GM12878 (cell line): Measurements from ENCODE around the gene HDAC8. TPM values are rescaled to one million over a fixed set of nuclear protein-coding genes. Genes with fewer than 3 reads are reported as not detected.

Experiments used
- ATAC-seq: fragments of 200-7000 bp; cut with Tn5 transposase; 3 replicates; pipeline ENCODE4 v1.9.1; 2020; ENCODE audit warnings: mild to moderate bottlenecking, moderate library complexity
- BruUV-seq: library from RNA; stranded (reverse); fragments of 400-500 nt; replicated peaks from 2 replicates; lab custom pipeline; 2021; lab: Mats Ljungman, UMichigan
- CTCF ChIA-PET: fragments of 300-600 bp; sonication (Branson Sonifier 250); formaldehyde crosslinking; extraction: SDS; loops from one replicate; lab custom pipeline; 2021; ENCODE audit warnings: inconsistent platforms; lab: Yijun Ruan, JAX
- POLR2A ChIA-PET: fragments of 350-600 bp; formaldehyde crosslinking; extraction: SDS; loops from one replicate; lab custom pipeline; 2021; ENCODE audit warnings: inconsistent platforms; lab: Charles Lee
- RAD21 ChIA-PET: fragments of 300-600 bp; sonication (Branson Sonifier 250); formaldehyde crosslinking; loops from one replicate; lab custom pipeline; 2023; ENCODE audit warnings: antibody characterized with exemption; ENCODE audit not compliant: unreplicated experiment; lab: Charles Lee
- SMC1A ChIA-PET: fragments of 300-600 bp; sonication (Branson Sonifier 250); formaldehyde crosslinking; loops from one replicate; lab custom pipeline; 2023; ENCODE audit not compliant: unreplicated experiment, uncharacterized antibody; lab: Charles Lee
- DNase-seq: peaks from one replicate; pipeline ENCODE4 v3.0.0-alpha.2; 2011; ENCODE audit warnings: low read depth, low spot score
- FAIRE-seq: peaks from 3 replicates; lab custom pipeline; 2011; peaks lifted over from hg19 to GRCh38; lab: Jason Lieb, UNC
- H2AFZ ChIP-seq: 2 replicates; pipeline ENCODE4 v1.6.0; 2011; ENCODE audit warnings: low read depth, low read length, control low read depth; ENCODE audit not compliant: control insufficient read depth
- H3K27ac ChIP-seq: 2 replicates; pipeline ENCODE4 v1.5.1; 2011; ENCODE audit warnings: control low read depth; ENCODE audit not compliant: control insufficient read depth, insufficient read depth
- H3K27me3 ChIP-seq, 2 experiments: replicated peaks in 1 of 2; 2 replicates each; pipeline versions ENCODE4 v1.6.0 to v1.6.1; 2011; ENCODE audit warnings: low read length in 1 of 2; ENCODE audit not compliant: control insufficient read depth in 2 of 2, insufficient read depth in 2 of 2
- H3K36me3 ChIP-seq, 2 experiments: 2 replicates each; pipeline ENCODE4 v1.5.1; 2011; ENCODE audit warnings: low read length in 1 of 2; ENCODE audit not compliant: control insufficient read depth in 2 of 2, insufficient read depth in 2 of 2
- H3K4me1 ChIP-seq: 2 replicates; pipeline ENCODE4 v1.6.1; 2011; ENCODE audit warnings: mild to moderate bottlenecking, low read length, moderate library complexity, mixed read lengths; ENCODE audit not compliant: control insufficient read depth, insufficient read depth
- H3K4me2 ChIP-seq: 2 replicates; pipeline ENCODE4 v1.6.0; 2011; ENCODE audit warnings: control low read depth; ENCODE audit not compliant: control insufficient read depth, insufficient read depth
- H3K4me3 ChIP-seq: fragments of 200-600 bp; sonication (generic); 2 replicates; pipeline ENCODE4 v1.5.1; 2016
- H3K79me2 ChIP-seq: 2 replicates; pipeline ENCODE4 v1.6.0; 2011; ENCODE audit warnings: low read length; ENCODE audit not compliant: control insufficient read depth, insufficient read depth
- H3K9ac ChIP-seq: 2 replicates; pipeline ENCODE4 v1.8.0; 2011; ENCODE audit warnings: low read length, control low read depth, mixed read lengths; ENCODE audit not compliant: control insufficient read depth, insufficient read depth
- H3K9me3 ChIP-seq: replicated peaks from 3 replicates; pipeline ENCODE4 v1.5.1; 2011; ENCODE audit warnings: mild to moderate bottlenecking, low read length; ENCODE audit not compliant: control insufficient read depth, insufficient read depth
- H4K20me1 ChIP-seq: 2 replicates; pipeline ENCODE4 v1.6.0; 2011; ENCODE audit not compliant: control insufficient read depth, insufficient read depth
- PRDM15 ChIP-seq: fragments of 450-650 bp; formaldehyde crosslinking; IDR thresholded peaks from 2 replicates; pipeline ENCODE4 v1.4.0; 2020; ENCODE audit warnings: mild to moderate bottlenecking, moderate library complexity
- WGBS: methylation state at CpG from one replicate; pipeline ENCODE4 v1.1.6; 2016; ENCODE audit warnings: low lambda C conversion rate; ENCODE audit not compliant: insufficient replicate concordance, insufficient coverage; ENCODE audit errors: missing lambda C conversion rate; 5-methylcytosine and 5-hydroxymethylcytosine counted together
- in situ Hi-C: fragments of 300-500 bp; cut with MboI; formaldehyde crosslinking; loops from 9 replicates; pipeline ENCODE4 v1.14.3; 2018; ENCODE audit warnings: mixed read lengths
- intact Hi-C: fragments of 100-400 bp; cut with micrococcal nuclease; formaldehyde crosslinking; loops from one replicate; pipeline ENCODE4 v1.14.2; 2022; ENCODE audit not compliant: unreplicated experiment
- polyA plus RNA-seq, 11 experiments: library from polyadenylated mRNA; depleted of rRNA in 4 of 11; unstranded in 6 of 11; stranded (reverse) in 5 of 11; fragments of >200 nt; fragmentation: Nextera tagmentation in 4 of 11; fragmentation: Illumina TruSeq in 1 of 11; extraction: Ambion mirVana in 4 of 11; extraction: Trizol in 1 of 11; gene quantifications; 1 replicate in 1 of 11; 2 replicates in 10 of 11; pipeline versions ENCODE4 v1.2.1 to v1.2.3, GENCODE V29; 2011 to 2016; ENCODE audit warnings: inconsistent platforms in 2 of 11, missing spikeins in 2 of 11, low read depth in 1 of 11
- total RNA-seq, 4 experiments: library from RNA; depleted of rRNA in 3 of 4; stranded (reverse); fragments of >200 nt in 3 of 4; fragmentation: Illumina TruSeq in 1 of 4; extraction: Trizol in 1 of 4; gene quantifications; 2 replicates each; pipeline versions ENCODE4 v1.2.1 to v1.2.3, GENCODE V29; 2013 to 2021

Gene HDAC8
- total and polyA plus RNA-seq, 10 of the 15 experiments (the other 5 are each of a cell fraction or from before 2014, with no cell fraction given) = 18.1 to 34.7 (median 29.1) TPM

DNA sequence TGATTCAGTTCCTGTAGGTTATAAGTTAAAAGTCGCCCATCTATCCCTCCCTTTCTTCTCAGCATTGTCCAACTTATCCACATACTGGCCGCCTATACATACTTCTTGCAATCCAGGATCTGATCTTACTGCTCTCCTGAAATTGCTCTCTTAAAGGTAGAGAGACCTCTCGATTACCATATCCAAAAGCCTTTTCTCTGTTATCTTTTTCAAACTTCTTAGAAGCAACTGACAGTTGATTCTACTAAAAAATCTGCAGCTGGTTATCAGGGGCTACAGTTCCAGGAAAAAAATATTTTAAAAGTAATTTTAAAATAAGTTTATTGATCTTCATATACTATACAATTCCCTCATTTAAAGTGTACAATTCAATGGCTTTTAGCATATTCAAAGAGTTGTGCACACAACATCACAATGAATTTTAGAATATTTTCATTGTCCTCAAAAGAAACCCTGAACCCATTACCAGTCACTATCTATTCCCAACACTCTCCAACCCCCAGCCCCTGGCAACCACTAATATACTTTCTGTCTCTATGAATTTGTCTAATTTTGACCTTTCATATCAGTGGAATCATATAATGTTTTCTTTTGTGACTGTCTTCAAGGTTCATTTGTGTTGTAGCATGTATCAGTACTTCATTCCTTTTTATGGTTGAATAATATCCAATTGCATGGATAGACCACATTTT, 102.0 kb downstream of the HDAC8 start:
- no TSS peak for BruUV-seq
- H3K9ac ChIP-seq = no peak overlapping the region

More for the DNA sequence above, 102.0 kb downstream of the HDAC8 start:
- DNase-seq = no peak
- in situ Hi-C loops = no loop called here
- no peak overlapping the region for H3K27ac ChIP-seq
- WGBS = 39% methylated on average over 3 of the region's 3 CpGs
- CTCF ChIA-PET = interaction anchor here (1.0 kb wide), 1 partner anchor 31 kb away, joined by 3 read pairs; no protein-coding TSS in a partner anchor
- H3K9me3 ChIP-seq = no peaks in the 10 kb centered on the region
- no peaks in the 10 kb centered on the region for H3K79me2 ChIP-seq
- intact Hi-C loops = no loop called here
- ATAC-seq = no peak
- H4K20me1 ChIP-seq = no peaks in the 10 kb centered on the region
- no peak overlapping the region for H3K4me2 ChIP-seq
- POLR2A ChIA-PET = no interaction called here
- no peaks in the 10 kb centered on the region for H3K4me1 ChIP-seq
- H3K27me3 ChIP-seq = no peaks in the 10 kb centered on the region; a peak in 1 of 4 replicates
- RAD21 ChIA-PET = interaction anchor here (1.6 kb wide), 1 partner anchor 67 kb away, joined by 5 read pairs; no protein-coding TSS in a partner anchor
- no peak overlapping the region for H2AFZ ChIP-seq
- no peak for FAIRE-seq
- TF ChIP-seq PRDM15 (CRISPR knock-in tag) = no peak
- no peaks in the 10 kb centered on the region; a peak in 1 of 4 replicates for H3K36me3 ChIP-seq
- no peak overlapping the region for H3K4me3 ChIP-seq
- SMC1A ChIA-PET = interaction anchor here (0.5 to 1.2 kb wide), 2 partner anchors 36 to 101 kb away, joined by 3 to 5 read pairs; no protein-coding TSS in a partner anchor
